Ishikawa (cell line): Measurements from ENCODE around the gene LAMC1.

Experiments used
- FOXM1 ChIP-seq: IDR thresholded peaks from 2 replicates; pipeline ENCODE4 v1.6.1; 2012; ENCODE audit warnings: low read depth, borderline replicate concordance
- RAD21 ChIP-seq: IDR thresholded peaks from 2 replicates; pipeline ENCODE4 v1.6.1; 2012; ENCODE audit warnings: low read depth
- TAF1 ChIP-seq: IDR thresholded peaks from 2 replicates; pipeline ENCODE4 v1.6.1; 2012; ENCODE audit warnings: low read depth, mild to moderate bottlenecking
- YY1 ChIP-seq: IDR thresholded peaks from 2 replicates; pipeline ENCODE4 v1.6.1; 2012; ENCODE audit warnings: low read depth
- TF ChIP-seq, protein P1 (sequence below): IDR thresholded peaks from 2 replicates; pipeline ENCODE4 v1.6.1; 2012
- TF ChIP-seq, protein P2 (sequence below): IDR thresholded peaks from 2 replicates; pipeline ENCODE4 v1.6.1; 2012; ENCODE audit warnings: low read depth, mild to moderate bottlenecking

DNA sequence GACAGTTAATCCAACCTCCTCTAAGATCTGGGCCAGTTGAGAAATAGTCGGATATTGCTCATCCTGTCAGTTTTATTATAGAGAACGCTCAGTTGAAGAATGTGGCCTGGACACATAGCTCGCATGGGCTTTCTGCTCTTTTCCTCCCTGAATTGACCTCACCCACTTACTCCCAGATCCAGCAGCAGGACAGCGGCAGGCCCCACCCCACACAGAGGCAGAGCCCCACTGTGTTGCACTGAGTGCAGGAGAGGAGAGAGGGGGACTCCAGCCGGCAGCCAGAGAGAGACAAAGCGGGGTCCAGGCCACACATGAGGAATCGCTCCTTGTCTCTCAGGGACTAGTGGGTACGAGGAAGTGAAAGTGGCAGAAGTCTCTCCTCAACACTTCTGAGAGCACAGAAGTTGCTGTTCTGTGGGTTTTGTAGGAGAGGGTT, 78.6 kb downstream of the LAMC1 start:
- TF ChIP-seq, protein P1, sequence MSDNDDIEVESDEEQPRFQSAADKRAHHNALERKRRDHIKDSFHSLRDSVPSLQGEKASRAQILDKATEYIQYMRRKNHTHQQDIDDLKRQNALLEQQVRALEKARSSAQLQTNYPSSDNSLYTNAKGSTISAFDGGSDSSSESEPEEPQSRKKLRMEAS = no peak
- TF ChIP-seq FOXM1 (no peak), RAD21 (no peak), YY1 (no peak), TAF1 (no peak)
- TF ChIP-seq, protein P2, sequence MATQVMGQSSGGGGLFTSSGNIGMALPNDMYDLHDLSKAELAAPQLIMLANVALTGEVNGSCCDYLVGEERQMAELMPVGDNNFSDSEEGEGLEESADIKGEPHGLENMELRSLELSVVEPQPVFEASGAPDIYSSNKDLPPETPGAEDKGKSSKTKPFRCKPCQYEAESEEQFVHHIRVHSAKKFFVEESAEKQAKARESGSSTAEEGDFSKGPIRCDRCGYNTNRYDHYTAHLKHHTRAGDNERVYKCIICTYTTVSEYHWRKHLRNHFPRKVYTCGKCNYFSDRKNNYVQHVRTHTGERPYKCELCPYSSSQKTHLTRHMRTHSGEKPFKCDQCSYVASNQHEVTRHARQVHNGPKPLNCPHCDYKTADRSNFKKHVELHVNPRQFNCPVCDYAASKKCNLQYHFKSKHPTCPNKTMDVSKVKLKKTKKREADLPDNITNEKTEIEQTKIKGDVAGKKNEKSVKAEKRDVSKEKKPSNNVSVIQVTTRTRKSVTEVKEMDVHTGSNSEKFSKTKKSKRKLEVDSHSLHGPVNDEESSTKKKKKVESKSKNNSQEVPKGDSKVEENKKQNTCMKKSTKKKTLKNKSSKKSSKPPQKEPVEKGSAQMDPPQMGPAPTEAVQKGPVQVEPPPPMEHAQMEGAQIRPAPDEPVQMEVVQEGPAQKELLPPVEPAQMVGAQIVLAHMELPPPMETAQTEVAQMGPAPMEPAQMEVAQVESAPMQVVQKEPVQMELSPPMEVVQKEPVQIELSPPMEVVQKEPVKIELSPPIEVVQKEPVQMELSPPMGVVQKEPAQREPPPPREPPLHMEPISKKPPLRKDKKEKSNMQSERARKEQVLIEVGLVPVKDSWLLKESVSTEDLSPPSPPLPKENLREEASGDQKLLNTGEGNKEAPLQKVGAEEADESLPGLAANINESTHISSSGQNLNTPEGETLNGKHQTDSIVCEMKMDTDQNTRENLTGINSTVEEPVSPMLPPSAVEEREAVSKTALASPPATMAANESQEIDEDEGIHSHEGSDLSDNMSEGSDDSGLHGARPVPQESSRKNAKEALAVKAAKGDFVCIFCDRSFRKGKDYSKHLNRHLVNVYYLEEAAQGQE = 0 out of 2 replicates have a peak, but pooled peaks have one; percentile 12
